Omental fat pad (tissue), 4 donors: Measurements from ENCODE around the gene COMMD4. TPM values are rescaled to one million over a fixed set of nuclear protein-coding genes. Genes with fewer than 3 reads are reported as not detected.
A peak's percentile ranks its signal among the peaks of the same experiment; 100 is the strongest.
"Not testable (repeated sequence)": the region's sequence is repeated elsewhere in the genome, so short reads cannot be mapped to it uniquely, and the experiment has no call there.

Source experiments
- ATAC-seq: fragments of 150-250 bp; one replicate; pipeline ENCODE4 v1.9.1; 2016; ENCODE audit warnings: mild to moderate bottlenecking, moderate library complexity; ENCODE audit not compliant: low FRiP score
- DNase-seq: peaks from one replicate; pipeline ENCODE4 v3.0.0-alpha.2; 2019; ENCODE audit warnings: low spot score
- CTCF ChIP-seq, 3 donors: fragments of 450-650 bp; IDR thresholded peaks; one replicate each; pipeline ENCODE4 v1.5.1; 2016 to 2017; ENCODE audit warnings: antibody characterized with exemption in 3 of 3, mild to moderate bottlenecking in 3 of 3, moderate library complexity in 2 of 3
- small RNA-seq: library from RNA; depleted of rRNA; stranded (forward); fragments of <200 nt; gene quantifications from one replicate; pipeline ENCODE3, GENCODE V24; 2016
- total RNA-seq, 4 donors: library from RNA; depleted of rRNA; stranded (reverse); fragments of >200 nt; gene quantifications; one replicate each; pipeline ENCODE4 v1.1.0, GENCODE V29; 2016

The COMMD4 gene
- total RNA-seq, 4 donors from 2014 or later = 41.4 to 71.6 (median 50.7) TPM

- TF ChIP-seq CTCF (IDR thresholded peaks at IDR 0.05) = no peak
- ATAC-seq = peak; percentile 4
- no peak for DNase-seq
Measured at GRCh38 chr15:75368689-75369239, 32.9 kb downstream of the COMMD4 start.

- no peak for TF ChIP-seq CTCF (IDR thresholded peaks at IDR 0.05)
- no peak for ATAC-seq
- no peak for DNase-seq
Measured at GRCh38 chr15:75369897-75370581, 34.2 kb downstream of the COMMD4 start.

GRCh38 chr15:75371486-75371885 is 35.6 kb downstream of the COMMD4 start:
- no peak for TF ChIP-seq CTCF (IDR thresholded peaks at IDR 0.05)
- ATAC-seq (no peak), DNase-seq (no peak)

- no peak for DNase-seq
- TF ChIP-seq CTCF (IDR thresholded peaks at IDR 0.05) = no peak
Measured at GRCh38 chr15:75371901-75372688, 36.2 kb downstream of the COMMD4 start.

GRCh38 chr15:75380773-75381172 is 44.9 kb downstream of the COMMD4 start:
- no peak for DNase-seq
- no peak for ATAC-seq
- TF ChIP-seq CTCF (IDR thresholded peaks at IDR 0.05) = no peak

More at GRCh38 chr15:75371901-75372688, 36.2 kb downstream of the COMMD4 start:
- no peak for ATAC-seq

- DNase-seq, ATAC-seq: not testable (repeated sequence)
Measured at GRCh38 chr15:75383986-75384385, 48.1 kb downstream of the COMMD4 start.

Small RNAs within 50 kb of the gene (small RNA-seq; reads per million reads assigned to genes)
- gene RN7SL327P = not detected

Other genes with a start within 250 kb of the COMMD4 start
- gene C15orf39, start 134.2 kb upstream of the COMMD4 start, total RNA-seq = 10 to 100 TPM in 3 of 4 donors, 1 to 10 TPM in 1; 7.8 to 25.0 (median 13.9) TPM
- not detected for gene GOLGA6C, start 77.7 kb upstream of the COMMD4 start, total RNA-seq
- gene GOLGA6D, start 53.2 kb upstream of the COMMD4 start, total RNA-seq = under 1 TPM in 1 of 4 donors, not detected in 3; 0.36 TPM
- 10 to 100 TPM; 13.3 to 41.8 (median 29.9) TPM for gene NEIL1, start 11.0 kb downstream of the COMMD4 start, total RNA-seq
- gene MAN2C1, start 32.5 kb downstream of the COMMD4 start, total RNA-seq = 100 to 1,000 TPM; 108 to 391 (median 171) TPM
- 10 to 100 TPM; 26.6 to 46.4 (median 35.3) TPM for gene SIN3A, start 115.6 kb downstream of the COMMD4 start, total RNA-seq
- gene PTPN9, start 243.3 kb downstream of the COMMD4 start, total RNA-seq = 10 to 100 TPM; 12.4 to 18.9 (median 16.1) TPM